Stimulated activated CD8-positive, alpha-beta memory T cell treated with anti-CD3 and anti-CD28 coated beads, Interleukin-7, amount 100 ng/mL, for 24 hours (primary cell): ENCODE results near the gene TSG101.

Experiments
- DNase-seq: peaks from one replicate; pipeline ENCODE4 v3.0.0-alpha.2; 2020; ENCODE audit warnings: low read depth

TSG101 gene, protein sequence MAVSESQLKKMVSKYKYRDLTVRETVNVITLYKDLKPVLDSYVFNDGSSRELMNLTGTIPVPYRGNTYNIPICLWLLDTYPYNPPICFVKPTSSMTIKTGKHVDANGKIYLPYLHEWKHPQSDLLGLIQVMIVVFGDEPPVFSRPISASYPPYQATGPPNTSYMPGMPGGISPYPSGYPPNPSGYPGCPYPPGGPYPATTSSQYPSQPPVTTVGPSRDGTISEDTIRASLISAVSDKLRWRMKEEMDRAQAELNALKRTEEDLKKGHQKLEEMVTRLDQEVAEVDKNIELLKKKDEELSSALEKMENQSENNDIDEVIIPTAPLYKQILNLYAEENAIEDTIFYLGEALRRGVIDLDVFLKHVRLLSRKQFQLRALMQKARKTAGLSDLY

DNA sequence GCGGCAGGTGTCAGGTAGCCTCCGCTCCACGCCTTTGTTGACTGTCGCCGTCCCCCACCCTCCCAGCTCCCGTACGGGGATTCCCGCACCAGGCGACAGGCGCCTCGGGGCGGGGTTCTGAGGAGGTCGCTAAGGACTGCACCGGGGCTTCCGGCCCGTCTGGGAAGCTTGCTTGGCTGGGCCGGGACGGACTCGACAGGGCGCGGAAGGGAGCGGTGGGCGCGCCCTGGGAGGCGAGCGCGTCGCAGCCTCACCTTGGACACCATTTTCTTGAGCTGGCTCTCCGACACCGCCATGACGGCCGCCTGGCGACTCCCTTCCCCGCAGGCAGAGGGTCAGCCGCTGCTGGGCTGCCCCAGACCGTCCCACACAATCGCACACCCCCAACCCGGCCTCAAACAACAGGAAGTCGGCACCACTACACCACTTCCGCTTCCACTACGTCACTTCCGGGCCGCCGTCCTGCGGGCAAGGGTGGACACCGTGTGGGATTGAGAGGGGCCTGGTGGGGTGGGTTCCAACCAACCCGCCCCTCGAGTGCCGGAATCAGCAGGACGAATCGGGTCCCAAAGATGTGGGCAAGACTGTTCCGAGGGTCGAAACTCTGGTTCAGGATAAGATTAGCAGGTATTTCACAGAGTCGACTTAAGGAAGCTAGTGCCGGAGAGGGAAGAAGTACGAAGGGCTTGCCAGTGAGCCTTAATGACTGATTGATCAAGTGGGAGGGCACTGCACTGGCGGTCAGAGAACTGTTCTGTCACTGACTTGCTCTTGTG, at the start of gene TSG101:
Gene TSG101 (minus strand): TSS at position 422 of the 776 bp plus-strand sequence. CDS start 126 bp downstream, at position 296.
- DNase-seq: peak; percentile 93

DNA sequence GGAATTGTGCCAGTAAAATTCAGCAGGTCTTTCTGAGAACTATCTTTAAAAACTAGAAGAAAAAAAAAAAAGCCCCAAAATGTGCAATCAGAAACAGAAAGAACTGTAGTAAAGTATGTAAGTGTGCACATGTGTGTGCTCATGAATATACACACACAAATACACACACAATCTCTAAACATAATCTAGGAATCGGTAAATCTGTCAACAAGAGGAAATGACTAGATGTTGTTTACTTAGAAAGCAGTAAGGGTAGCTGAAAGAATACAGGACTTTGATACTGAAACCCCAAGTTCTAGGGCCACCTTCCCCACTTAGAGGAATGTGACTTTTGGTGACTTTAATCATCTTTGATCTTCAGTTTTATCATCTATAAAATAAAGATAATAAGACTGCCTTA, 48.6 kb upstream of the TSG101 start:
- no peak for DNase-seq

DNA sequence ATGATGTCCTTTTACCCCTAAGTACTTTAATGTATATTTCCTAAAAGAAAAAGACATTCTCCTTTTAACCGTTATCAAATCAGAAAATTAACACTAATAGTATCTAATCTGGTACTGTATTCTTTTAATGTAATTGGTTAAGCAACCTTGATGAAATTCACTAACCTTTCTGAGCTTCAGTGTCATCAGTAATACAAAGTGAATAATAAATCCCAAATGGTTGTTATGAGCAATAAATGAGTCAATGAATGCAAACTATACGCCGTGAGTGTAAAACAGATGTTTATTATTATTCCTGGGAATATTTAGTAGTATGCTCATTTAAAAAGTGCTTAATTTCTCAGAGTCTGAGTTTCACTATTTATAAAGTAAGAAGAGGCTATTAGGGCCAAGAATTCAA, 40.3 kb upstream of the TSG101 start:
- DNase-seq: no peak

DNA sequence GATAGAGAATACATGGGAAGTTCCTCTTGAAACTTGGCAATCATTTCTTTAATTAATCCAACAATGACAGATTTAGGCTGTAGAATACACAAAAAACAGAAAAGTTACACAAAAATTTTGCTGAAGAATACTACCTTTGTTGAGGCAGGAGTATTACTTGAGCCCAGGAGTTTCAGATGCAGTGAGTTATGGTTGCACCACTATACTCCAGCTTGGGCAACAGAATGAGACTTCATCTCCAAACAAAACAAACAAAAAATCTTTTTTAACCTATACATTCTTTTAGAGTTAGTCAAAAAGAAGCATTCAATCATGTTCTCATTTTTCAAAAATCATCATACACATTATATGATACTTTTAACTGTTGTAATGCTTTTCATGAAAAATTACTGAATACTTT, 39.7 kb upstream of the TSG101 start:
- DNase-seq: no peak

DNA sequence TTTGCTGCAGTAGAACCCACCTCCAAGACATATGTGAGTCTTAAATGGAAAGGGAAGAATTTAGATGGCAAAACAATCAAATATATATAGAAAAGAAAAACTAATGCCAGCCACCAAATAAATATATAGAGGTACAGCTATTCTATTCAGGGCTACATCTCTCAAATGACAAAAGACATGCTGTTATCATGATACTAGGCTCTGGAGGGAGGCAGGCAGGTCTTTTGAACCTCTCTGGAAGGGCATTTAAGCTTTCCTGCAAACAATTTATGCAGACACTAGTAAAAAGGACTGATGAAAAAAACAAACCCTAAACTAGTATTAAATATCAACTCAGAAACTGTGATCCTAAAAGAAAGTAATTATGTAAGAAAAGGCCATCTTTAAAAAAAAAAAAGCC, 37.4 kb upstream of the TSG101 start:
- DNase-seq: no peak

DNA sequence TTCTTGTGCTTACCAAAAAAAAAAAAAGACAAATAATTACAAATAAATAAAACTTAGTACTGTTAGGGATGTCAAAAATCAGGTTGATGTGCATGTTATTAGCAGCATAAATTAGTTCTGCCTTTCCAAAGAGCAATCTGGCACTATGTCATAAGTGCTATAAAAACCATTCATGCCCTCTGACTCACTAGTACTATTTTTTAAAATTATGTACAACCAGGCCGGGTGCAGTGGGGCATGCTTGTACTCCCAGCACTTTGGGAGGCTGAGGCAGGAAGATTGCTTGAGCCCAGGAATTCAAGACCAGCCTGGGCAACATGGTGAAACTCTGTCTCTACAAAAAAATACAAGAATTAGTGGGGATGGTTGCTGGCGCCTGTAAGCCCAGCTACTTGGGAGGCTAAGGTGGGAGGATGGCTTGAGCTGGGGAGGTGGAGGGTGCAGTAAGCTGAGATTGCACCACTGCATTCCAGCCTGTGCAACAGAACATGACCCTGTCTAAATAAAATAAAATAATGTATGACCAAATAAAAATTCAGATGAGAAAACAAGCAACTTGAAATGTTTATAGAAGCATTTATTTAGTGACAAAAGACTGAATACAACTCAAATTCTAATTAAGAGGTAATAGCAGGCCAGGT, 36.5 kb upstream of the TSG101 start:
- no peak for DNase-seq

DNA sequence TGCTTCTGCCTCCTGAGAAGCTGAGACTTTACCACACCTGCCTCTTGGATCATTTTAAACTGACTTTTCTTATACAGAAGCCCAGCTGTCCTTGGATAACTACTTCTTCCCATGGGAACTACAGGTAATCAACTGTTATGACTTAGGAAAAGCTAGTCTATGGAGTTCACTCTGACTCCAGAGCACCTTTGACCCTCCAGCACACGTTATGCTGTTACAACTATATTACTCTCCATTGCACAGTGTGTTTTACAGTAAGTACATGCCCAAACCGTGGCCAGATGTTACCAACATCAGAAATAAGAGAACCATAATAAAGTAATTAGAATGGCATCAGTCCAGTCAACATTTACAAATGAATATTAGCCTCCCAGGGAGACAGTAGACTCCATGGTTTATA, 21.3 kb upstream of the TSG101 start:
- no peak for DNase-seq

DNA sequence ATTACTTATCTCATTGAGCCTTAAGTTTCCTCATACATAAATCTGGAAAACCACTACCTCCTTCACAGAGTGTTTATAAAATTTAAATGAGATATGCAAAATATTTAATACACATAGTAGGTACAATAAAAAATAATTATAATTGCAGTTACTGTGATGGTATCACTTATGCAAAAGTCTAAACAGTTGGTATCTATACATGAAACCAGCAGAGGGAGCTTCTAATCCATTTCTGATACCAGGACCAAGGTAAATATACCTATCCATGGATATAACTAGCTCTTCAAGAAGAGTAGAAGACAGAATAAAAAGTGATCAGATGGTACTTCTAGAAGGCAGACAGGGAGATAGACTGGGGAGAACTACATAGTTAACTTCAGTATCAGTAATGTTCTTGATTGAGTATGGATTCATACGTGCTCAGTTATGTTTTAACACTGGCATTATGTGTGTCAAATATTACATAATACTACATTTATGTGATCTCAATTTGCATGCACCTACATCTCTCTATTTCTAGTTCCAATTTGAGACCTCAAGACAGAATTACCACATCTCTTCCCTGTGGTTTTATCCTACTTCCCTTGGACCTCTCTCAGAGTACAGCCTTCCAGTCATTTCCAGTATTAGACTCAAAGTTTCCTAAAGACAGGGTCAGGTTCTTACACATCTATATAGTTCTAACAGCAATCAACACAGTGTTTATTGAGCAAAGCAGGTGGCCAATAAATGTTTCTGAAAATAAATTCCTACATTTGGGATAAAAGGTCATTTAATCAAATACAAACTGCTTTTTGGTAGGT, 13.7 kb upstream of the TSG101 start:
- no peak for DNase-seq

DNA sequence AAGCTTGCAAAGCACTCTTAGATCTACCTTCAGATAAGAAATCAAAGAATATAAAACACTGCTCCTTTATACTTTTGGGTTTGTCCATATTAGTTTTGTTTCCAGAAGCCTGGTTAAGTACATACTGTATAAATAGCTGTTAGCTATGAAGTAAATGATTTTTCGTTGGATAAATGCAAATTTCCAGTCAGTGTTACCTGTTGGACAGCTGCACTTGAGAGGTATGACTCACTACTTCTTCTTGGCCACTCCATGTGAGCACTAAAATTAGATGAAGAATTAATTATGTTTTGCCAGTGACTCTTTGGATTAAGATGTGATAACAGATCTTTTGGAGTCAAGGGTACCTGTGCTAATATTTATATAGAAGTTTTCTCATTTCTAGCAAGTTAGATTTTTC, 9.5 kb upstream of the TSG101 start:
- no peak for DNase-seq

DNA sequence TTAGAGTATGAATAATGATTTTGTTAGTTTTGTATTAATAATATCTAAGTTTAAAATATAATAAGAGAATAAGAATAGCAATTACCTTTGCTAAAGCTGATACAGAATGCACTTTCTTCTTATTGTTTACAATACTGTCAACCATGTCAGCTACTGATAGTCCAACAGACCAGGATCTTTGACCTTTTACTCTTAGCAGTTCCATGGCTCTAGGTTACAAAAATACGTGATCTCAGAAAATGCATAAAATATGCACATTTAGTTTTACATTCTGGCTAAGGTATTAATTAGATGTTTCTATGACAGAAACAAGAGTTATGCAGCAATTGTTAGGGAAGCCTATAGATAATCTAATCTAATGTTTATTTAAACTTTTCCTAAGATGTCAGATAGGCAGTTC, 7.5 kb upstream of the TSG101 start:
- no peak for DNase-seq

DNA sequence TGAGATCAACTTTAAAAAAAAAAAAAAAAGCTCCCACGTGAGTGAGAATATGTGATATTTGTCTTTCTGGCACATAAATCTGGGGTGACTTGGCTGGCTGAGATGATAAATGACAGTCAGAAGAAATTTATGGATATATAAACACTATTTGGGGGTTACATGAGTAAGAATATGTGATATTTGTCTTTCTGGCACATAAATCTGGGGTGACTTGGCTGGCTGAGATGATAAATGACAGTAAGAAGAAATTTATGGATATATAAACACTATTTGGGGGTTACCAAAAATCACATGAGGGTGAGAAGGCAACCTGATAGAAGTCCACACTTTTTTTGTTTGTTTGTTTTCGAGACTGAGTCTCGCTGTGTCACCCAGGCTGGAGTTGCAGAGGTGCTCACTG, 6.6 kb upstream of the TSG101 start:
- DNase-seq: no peak

DNA sequence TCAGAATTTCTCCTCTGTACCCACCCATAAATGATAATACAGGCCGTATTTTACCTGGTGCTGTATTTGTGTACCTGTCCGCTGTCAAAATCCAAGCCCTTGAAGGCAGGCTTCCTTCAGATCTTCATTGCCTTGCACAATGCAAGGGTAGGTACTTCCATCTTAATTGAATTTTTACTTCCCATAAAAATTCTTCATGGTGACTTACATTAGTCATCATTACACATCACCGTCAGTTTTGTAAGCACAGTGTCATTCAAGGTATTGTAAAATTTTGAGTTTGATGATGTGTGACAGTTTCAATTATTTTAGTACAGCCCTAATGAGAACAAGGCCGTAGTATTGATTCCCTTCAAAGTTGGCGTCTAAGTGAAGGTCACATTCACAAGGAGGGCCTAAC, 770 bp upstream of the TSG101 start:
- no peak for DNase-seq

DNA sequence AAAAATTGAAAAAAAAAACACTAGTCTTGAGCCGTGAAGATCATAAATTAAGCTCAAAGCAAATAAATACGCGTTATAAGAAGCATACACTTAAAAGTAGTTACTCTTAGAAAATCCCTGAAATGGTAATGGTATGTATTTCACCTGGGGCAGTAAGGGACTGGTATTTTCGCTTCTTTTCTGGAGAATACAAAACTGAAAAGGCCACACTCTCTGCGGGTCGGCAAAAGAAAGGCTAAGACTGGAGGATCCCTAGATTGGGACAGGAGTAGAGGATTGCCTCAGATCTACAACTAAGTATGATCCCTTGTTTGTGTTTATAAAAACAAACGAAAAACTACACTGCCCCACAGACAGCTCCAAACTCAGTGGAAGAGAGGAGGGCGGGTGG, 617 bp downstream of the TSG101 start:
- no peak for DNase-seq

DNA sequence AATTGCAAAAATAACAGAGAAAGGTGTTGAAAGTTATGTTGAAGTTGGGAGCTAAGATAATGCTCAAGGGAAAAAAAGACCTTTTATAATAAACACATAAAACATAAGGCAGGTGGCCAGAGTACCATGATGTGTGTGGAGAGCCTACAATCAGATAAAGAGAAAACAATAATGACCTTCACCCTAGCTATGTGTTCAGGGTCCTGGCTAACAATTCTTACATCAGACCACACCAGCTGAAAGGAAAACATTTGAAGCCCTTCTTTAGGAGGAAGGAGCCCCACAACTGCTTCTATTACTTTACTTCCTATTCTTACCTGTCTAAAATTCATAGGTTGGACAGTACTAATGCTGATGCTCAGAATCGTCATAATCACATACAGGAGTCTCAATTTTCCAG, 2.5 kb downstream of the TSG101 start:
- DNase-seq: no peak

DNA sequence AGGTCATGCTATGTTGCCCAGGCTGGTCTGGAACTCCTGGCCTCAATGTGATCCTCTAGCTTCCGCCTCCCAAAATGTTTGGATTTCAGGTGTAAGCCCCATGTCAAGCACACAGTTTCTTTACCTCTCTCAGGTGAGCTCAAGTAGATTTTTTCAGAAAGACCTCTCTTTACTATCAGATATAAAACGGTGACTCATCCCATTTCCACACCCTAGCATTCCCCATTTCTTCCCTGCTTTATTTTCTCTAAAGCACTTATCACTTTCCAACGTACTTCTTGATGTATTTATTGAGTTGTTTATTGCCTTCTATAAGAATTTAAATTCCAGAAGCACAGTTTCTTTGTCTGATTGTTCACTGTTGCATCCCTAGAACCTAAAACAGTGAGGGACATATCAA, 3.7 kb downstream of the TSG101 start:
- no peak for DNase-seq

DNA sequence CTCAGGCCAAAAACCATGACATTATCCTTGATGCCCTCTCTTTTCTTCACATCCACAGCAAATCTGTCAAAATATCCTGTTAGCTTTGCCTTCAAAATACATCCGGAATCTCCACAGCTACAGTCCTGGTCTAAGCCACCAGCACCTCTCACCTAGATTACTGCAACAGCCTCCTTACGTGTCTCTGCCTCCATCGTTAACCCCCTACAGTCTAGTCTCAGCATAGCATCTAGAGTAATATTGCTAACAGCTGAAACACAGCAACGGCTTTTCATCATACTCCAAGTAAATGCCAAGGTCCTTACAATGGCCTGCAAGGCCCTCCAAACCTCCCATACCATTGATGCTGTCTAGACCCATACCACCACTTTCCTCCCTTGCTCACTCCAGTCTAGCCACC, 4.4 kb downstream of the TSG101 start:
- no peak for DNase-seq

DNA sequence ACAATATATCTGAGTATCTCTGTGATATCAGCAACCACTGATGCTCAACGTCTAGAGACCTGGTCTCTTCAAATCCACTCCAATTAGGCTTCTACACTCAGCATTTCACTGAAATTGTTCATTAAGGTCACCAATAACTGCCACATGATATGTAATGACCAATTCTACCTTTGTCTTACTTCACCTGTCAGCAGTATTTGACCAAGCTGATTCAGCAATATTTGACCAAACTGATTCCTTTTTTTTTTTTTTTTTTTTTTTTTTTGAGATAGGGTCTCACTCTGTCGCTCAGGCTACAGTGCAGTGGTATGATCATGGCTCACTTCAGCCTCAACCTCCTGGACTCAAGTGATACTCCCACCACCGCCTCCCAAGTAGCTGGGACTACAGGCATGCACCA, 5.6 kb downstream of the TSG101 start:
- no peak for DNase-seq

DNA sequence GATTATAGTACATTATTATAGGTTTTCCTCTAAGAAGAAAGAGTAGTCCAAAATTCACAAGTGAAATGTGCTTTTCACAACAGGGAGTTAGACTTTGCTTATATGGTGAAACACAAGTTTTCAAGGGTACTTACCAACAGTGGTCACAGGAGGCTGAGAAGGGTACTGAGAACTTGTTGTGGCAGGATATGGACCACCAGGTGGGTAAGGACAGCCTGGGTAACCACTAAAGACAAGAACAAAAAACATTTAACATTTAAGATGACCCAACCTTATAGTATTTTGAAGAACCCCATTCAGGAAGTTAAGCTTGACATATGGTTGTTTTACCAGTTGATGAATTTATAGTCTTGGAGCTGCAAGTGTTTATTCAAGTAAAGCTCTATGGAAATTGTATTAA, 24.4 kb downstream of the TSG101 start:
- DNase-seq: no peak

DNA sequence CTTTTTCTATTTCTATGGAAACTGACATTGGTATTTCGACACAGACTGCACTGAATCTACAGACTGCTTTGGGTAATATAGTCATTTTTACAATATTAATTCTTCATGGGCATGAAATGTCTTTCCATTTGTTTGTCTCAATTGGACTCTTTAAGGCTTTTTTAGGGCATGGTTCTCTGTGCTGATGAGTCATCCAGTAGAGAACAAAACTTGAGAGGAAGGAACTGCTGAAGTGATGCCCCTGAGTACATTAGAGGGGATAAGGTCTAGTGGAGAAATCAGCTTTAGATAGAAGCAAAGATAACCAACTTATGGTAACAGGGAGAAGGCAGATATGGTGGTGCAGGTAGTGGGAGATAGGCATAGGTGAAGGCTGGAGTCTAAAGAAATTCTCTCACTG, 25.1 kb downstream of the TSG101 start:
- DNase-seq: no peak

DNA sequence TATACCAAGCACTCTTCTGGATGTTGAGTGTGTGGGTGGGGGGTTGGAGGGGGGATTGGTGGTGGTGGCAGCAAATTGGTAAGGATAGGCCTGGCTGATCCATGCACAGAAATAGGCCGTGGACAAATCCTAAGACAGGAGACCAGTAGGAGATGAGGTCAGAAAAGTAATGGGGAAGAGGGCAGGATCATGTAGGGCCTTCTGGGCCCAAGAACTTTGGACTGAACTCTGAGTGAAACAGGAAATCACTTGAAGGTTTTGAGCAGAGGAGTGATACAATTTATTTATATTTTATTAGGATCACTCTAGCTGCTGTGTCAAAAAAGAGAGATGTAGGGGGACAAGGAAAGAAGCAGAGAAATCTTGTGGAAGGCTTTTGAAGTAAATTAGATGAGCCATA, 28.7 kb downstream of the TSG101 start:
- no peak for DNase-seq

DNA sequence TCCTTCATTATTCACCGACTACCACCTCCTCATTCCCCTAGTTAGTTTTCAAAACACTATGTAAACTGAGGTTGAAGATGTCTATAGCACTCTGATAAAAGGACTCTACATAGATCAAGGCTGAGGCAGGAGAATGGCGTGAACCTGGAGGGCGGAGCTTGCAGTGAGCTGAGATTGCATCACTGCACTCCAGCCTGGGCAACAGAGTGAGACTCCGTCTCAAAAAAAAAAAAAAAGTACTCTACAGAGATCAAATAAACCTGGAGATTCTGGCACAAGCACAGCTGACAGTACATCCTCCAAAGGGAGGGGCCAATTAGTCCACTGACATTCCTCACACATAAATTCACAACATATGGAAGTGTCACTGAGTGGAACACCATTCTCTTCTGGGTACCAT, 31.0 kb downstream of the TSG101 start:
- DNase-seq: no peak

DNA sequence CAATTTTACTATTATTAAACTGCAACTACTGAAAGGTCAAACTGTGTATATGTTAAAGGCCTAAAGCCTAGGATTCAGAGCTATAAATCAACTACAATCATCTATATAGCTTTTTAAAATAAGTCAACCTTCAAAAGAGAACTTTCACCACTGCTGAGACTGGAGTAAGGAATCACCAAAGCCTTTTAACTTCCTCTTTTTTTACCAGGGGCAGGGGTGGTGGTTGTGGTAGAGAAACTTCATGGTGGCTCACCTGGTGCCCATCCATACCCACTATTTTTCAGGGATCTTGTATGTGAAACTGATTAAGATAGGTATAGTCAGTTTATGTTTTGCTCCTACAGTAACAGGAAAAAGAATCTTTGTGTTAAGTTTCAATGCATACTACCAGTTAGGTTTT, 31.5 kb downstream of the TSG101 start:
- no peak for DNase-seq
